ENCODE data around the gene FREM2. TPM values are rescaled to one million over a fixed set of nuclear protein-coding genes. Genes with fewer than 3 reads are reported as not detected.
A peak's percentile ranks its signal among the peaks of the same experiment; 100 is the strongest.

The FREM2 gene
- total RNA-seq, 4 donors from 2014 or later = 0.13 to 4.1 (median 0.19) TPM; not detected in 1

DNA sequence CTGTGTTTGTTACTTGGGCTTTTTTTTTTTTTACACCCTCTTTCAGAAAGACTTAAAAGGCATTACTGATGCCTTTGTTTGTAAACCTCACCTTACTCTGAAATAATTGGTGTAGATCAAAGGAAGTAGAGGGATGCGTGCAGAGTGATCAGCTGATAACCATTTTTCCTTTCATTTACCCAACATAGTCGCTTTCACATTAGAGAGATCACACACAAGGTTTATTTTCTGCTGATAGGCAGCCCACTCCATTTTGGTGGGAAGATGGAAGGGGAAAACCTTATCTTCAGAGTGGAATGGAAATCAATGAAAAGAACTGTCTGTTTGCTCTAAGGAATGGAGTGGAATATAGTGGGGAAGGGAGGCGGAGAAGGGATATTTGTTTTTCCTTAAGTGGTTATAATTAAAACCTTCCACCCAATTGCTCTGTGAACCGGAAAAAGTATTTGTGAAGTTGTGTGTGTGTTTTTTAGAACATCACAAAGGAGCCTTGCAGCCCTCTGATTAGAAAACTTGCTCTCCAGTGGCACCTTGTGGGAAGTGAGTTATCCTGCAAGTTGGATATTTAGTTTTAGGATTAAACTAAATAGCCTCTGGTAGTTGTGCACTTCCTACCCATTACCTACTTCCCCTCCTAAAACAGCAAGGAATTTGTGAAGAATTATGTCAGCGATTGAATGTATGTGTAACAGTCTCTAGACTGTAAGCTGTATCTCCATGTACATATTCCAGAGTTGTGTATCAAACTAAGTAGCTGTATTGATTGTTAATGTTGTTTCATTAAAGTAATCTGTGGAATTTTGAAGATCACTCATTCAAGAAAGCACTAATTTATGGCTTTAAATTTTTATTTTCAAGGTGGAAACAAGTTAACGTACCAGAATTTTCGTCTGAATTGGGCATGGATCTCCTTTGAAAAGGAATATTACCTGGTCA is 76.8 kb downstream of the FREM2 start:
- Histone ChIP-seq H3K27me3 (no peaks in the 10 kb centered on the region), H3K4me1 (no peaks in the 10 kb centered on the region), H3K4me3 (no peak overlapping the region), H3K36me3 (no peaks in the 10 kb centered on the region), H3K9me3 (no peaks in the 10 kb centered on the region), H3K27ac (no peak overlapping the region)
- TF ChIP-seq, protein P1, sequence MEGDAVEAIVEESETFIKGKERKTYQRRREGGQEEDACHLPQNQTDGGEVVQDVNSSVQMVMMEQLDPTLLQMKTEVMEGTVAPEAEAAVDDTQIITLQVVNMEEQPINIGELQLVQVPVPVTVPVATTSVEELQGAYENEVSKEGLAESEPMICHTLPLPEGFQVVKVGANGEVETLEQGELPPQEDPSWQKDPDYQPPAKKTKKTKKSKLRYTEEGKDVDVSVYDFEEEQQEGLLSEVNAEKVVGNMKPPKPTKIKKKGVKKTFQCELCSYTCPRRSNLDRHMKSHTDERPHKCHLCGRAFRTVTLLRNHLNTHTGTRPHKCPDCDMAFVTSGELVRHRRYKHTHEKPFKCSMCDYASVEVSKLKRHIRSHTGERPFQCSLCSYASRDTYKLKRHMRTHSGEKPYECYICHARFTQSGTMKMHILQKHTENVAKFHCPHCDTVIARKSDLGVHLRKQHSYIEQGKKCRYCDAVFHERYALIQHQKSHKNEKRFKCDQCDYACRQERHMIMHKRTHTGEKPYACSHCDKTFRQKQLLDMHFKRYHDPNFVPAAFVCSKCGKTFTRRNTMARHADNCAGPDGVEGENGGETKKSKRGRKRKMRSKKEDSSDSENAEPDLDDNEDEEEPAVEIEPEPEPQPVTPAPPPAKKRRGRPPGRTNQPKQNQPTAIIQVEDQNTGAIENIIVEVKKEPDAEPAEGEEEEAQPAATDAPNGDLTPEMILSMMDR (IDR thresholded peaks at IDR 0.05) = peak in 4 of 6 experiments; percentile 6 to 33 (median 32)
- TF ChIP-seq POLR2A (IDR thresholded peaks at IDR 0.05) = no peak
- DNase-seq = no peak

- no peak overlapping the region for H3K27ac ChIP-seq
- TF ChIP-seq POLR2A (IDR thresholded peaks at IDR 0.05) = no peak
- TF ChIP-seq, protein P1 (IDR thresholded peaks at IDR 0.05) = no peak
- DNase-seq = no peak
Observed at GRCh38 chr13:38766799-38767198, 79.9 kb downstream of the FREM2 start.

GRCh38 chr13:38767506-38768265 is 80.8 kb downstream of the FREM2 start:
- Histone ChIP-seq H3K9me3 (no peaks in the 10 kb centered on the region), H3K27me3 (no peaks in the 10 kb centered on the region), H3K27ac (no peak overlapping the region), H3K36me3 (no peaks in the 10 kb centered on the region), H3K4me3 (no peak overlapping the region), H3K4me1 (no peaks in the 10 kb centered on the region)
- no peak for TF ChIP-seq POLR2A (IDR thresholded peaks at IDR 0.05)
- TF ChIP-seq, protein P1 (IDR thresholded peaks at IDR 0.05) = no peak
- no peak for DNase-seq

More at GRCh38 chr13:38766799-38767198, 79.9 kb downstream of the FREM2 start:
- no peaks in the 10 kb centered on the region for H3K4me1 ChIP-seq
- H3K27me3 ChIP-seq = no peaks in the 10 kb centered on the region
- H3K9me3 ChIP-seq = no peaks in the 10 kb centered on the region
- no peaks in the 10 kb centered on the region for H3K36me3 ChIP-seq
- no peak overlapping the region for H3K4me3 ChIP-seq

DNA sequence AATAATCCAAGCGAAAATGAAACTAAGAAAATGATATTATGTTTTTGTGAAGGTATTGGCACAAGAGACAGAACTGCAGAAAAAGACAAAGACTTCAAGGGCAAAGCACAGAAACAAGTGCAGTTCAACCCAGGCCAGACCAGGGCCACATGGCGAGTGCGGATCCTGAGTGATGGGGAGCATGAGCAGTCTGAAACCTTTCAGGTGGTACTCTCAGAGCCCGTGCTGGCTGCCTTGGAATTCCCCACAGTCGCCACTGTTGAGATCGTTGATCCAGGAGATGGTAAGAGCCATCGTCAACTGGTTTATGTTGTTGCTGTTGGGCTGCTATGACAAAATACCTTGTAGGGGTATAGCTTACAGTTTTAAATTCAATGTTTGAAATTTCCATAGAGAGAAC is 82.6 kb downstream of the FREM2 start:
- H3K27me3 ChIP-seq = no peaks in the 10 kb centered on the region
- TF ChIP-seq POLR2A (IDR thresholded peaks at IDR 0.05) = no peak
- TF ChIP-seq, protein P1 (IDR thresholded peaks at IDR 0.05) = no peak

GRCh38 chr13:38775085-38775484 is 88.2 kb downstream of the FREM2 start:
- DNase-seq = no peak
- Histone ChIP-seq H3K9me3 (no peaks in the 10 kb centered on the region), H3K27ac (no peak overlapping the region), H3K4me3 (no peak overlapping the region), H3K4me1 (no peaks in the 10 kb centered on the region), H3K27me3 (no peaks in the 10 kb centered on the region), H3K36me3 (no peaks in the 10 kb centered on the region)
- TF ChIP-seq, protein P1 (IDR thresholded peaks at IDR 0.05) = no peak
- no peak for TF ChIP-seq POLR2A (IDR thresholded peaks at IDR 0.05)

More for the DNA sequence above, 82.6 kb downstream of the FREM2 start:
- DNase-seq = no peak
- no peak overlapping the region for H3K27ac ChIP-seq
- no peaks in the 10 kb centered on the region for H3K9me3 ChIP-seq
- no peaks in the 10 kb centered on the region for H3K4me1 ChIP-seq
- H3K36me3 ChIP-seq = no peaks in the 10 kb centered on the region
- H3K4me3 ChIP-seq = no peak overlapping the region
